ENCODE measurements around the gene SLC35E1.

The SLC35E1 gene

DNA sequence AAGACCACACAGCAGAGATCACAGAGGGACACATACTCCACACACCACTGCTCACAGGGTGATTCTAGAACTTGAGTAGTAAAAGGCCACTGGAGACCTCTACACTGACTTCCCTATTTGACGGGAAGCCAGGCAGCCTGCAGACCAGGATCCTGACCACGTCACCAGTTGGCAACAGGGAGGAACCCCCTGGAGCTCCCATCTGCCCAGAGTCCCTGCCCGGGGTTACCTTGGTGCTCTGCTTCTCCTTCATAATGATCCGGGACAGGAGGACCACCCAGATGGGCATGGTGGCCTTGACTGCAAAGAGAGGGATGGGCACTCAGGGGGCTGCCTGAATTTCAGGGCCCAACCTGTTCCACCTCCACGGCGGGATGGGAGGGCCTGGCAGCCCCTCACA is 932 bp downstream of the SLC35E1 start:
- Histone ChIP-seq H3F3A (ENCODE audit: insufficient read depth) (peaks cover 20% of the 10 kb centered on the region), H3K9me3 (ENCODE audit: insufficient read depth, low read length) (no peaks in the 10 kb centered on the region), H3K79me2 (ENCODE audit: insufficient read depth, low read length) (peaks cover 53% of the 10 kb centered on the region), H3K9ac (ENCODE audit: low read length) (peak overlapping the region; percentile 82), H4K20me1 (ENCODE audit: low read depth, low read length) (no peaks in the 10 kb centered on the region), H3K36me3 (ENCODE audit: low read length) (peaks cover 8% of the 10 kb centered on the region; the same call in 1 of the 2 replicates), H3K4me3 (ENCODE audit: insufficient read depth, low read length, poor library complexity, severe bottlenecking) (peak overlapping the region; percentile 83), H2AFZ (ENCODE audit: low read depth, low read length, severe bottlenecking) (no peak overlapping the region), H3K4me2 (ENCODE audit: low read depth, low read length, poor library complexity, severe bottlenecking) (peak overlapping the region; percentile 88), H3K27ac (ENCODE audit: low read depth, low read length) (0 out of 2 replicates have a peak overlapping the region, but pooled peaks have one; percentile 43), H3K27me3 (ENCODE audit: low read length) (no peaks in the 10 kb centered on the region), H3K9me2 (replicated peaks; ENCODE audit: insufficient read depth, low read length) (no peaks in the 10 kb centered on the region)
- TF ChIP-seq CTCF (IDR thresholded peaks at IDR 0.05; ENCODE audit: insufficient read depth, low read length, poor library complexity, severe bottlenecking) (no peak), EZH2phosphoT487 (conservative IDR thresholded peaks at IDR 0.05; ENCODE audit: low read length) (no peak)

DNA sequence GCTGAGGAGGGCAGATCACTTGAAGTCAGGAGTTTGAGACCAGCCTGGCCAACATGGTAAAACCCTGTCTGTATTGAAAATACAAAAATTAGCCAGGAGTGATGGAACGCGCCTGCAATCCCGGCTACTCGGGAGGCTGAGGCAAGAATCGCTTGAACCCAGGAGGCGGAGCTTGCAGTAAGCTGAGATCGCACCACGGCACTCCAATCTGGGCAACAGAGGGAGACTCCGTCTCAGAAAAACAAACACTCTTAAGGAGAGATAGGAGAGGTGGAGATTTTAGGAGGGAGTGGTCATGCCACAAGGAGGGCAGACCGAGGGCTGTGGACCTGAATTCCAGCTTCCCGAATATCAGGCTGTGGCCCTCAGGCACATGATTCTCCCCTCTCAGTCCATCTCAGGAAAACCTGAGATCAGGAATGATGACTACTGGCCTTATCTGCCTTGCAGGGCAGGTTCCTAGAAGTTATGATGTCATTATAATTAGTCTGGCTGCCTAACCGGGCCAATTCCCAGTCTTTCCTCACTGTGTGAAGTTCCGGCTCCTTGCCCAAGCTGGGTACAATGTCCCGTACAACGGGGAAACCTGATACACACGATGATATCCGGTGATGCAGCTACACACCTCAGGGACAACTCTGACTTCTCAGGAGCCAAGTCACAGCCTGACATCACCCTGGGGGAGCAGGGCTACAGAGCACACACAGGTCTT is 2.5 kb downstream of the SLC35E1 start:
- Histone ChIP-seq H3K9me2 (replicated peaks; ENCODE audit: insufficient read depth, low read length) (no peaks in the 10 kb centered on the region), H2AFZ (ENCODE audit: low read depth, low read length, severe bottlenecking) (no peak overlapping the region), H3K9me3 (ENCODE audit: insufficient read depth, low read length) (no peaks in the 10 kb centered on the region), H3K36me3 (ENCODE audit: low read length) (peaks cover 8% of the 10 kb centered on the region; the same call in 1 of the 2 replicates), H3K9ac (ENCODE audit: low read length) (no peak overlapping the region), H3K27me3 (ENCODE audit: low read length) (no peaks in the 10 kb centered on the region), H3K79me2 (ENCODE audit: insufficient read depth, low read length) (peaks cover 50% of the 10 kb centered on the region), H3K4me2 (ENCODE audit: low read depth, low read length, poor library complexity, severe bottlenecking) (no peak overlapping the region), H3K27ac (ENCODE audit: low read depth, low read length) (no peak overlapping the region), H4K20me1 (ENCODE audit: low read depth, low read length) (no peaks in the 10 kb centered on the region), H3K4me3 (ENCODE audit: insufficient read depth, low read length, poor library complexity, severe bottlenecking) (no peak overlapping the region), H3F3A (ENCODE audit: insufficient read depth) (peaks cover 16% of the 10 kb centered on the region)
- TF ChIP-seq EZH2phosphoT487 (conservative IDR thresholded peaks at IDR 0.05; ENCODE audit: low read length) (no peak), CTCF (IDR thresholded peaks at IDR 0.05; ENCODE audit: insufficient read depth, low read length, poor library complexity, severe bottlenecking) (no peak)

DNA sequence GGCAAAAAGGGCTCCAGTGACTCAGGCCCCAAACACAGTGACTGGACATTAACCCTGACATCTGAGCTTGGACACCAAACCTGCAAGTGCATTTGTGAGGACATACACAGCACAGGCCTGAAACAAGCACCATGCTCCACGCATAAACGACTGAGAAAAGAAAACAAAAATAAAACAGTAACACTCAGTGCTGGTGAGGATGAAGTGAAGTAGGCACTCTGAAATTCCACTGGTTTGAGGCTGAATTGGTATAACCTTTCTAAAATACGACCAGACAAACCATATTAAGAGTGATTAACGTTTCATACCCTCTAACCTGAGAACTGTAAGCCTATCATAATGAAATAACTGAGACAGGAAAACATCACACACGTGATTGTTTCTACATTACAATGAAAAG is 5.5 kb downstream of the SLC35E1 start:
- Histone ChIP-seq H3K9ac (ENCODE audit: low read length) (no peak overlapping the region), H3K4me3 (ENCODE audit: insufficient read depth, low read length, poor library complexity, severe bottlenecking) (no peak overlapping the region), H3K36me3 (ENCODE audit: low read length) (peaks cover 8% of the 10 kb centered on the region; the same call in 1 of the 2 replicates), H3K27me3 (ENCODE audit: low read length) (no peaks in the 10 kb centered on the region), H4K20me1 (ENCODE audit: low read depth, low read length) (no peaks in the 10 kb centered on the region), H3K9me3 (ENCODE audit: insufficient read depth, low read length) (no peaks in the 10 kb centered on the region), H3K79me2 (ENCODE audit: insufficient read depth, low read length) (peaks cover 25% of the 10 kb centered on the region), H2AFZ (ENCODE audit: low read depth, low read length, severe bottlenecking) (no peak overlapping the region), H3K27ac (ENCODE audit: low read depth, low read length) (no peak overlapping the region), H3K4me2 (ENCODE audit: low read depth, low read length, poor library complexity, severe bottlenecking) (no peak overlapping the region), H3F3A (ENCODE audit: insufficient read depth) (no peaks in the 10 kb centered on the region), H3K9me2 (replicated peaks; ENCODE audit: insufficient read depth, low read length) (no peaks in the 10 kb centered on the region)
- TF ChIP-seq EZH2phosphoT487 (conservative IDR thresholded peaks at IDR 0.05; ENCODE audit: low read length) (no peak), CTCF (IDR thresholded peaks at IDR 0.05; ENCODE audit: insufficient read depth, low read length, poor library complexity, severe bottlenecking) (no peak)

Data from SU-DHL-6 (cell line).